Endodermal cell (in vitro differentiated cells): ENCODE measurements around the gene ADGRD1. TPM values are rescaled to one million over a fixed set of nuclear protein-coding genes. Genes with fewer than 3 reads are reported as not detected.

Source experiments
- DNase-seq: peaks from one replicate; pipeline ENCODE4 v3.0.0-alpha.2; 2017
- H3K27ac ChIP-seq: 2 replicates; pipeline ENCODE4 v1.5.1; 2013; ENCODE audit warnings: mild to moderate bottlenecking, low read depth, low read length, moderate library complexity
- H3K27me3 ChIP-seq: 2 replicates; pipeline ENCODE4 v1.6.1; 2013; ENCODE audit warnings: mild to moderate bottlenecking, low read length, moderate library complexity; ENCODE audit not compliant: insufficient read depth, control insufficient read depth, poor library complexity, severe bottlenecking
- H3K36me3 ChIP-seq: 2 replicates; pipeline ENCODE4 v1.7.0; 2013; ENCODE audit warnings: mild to moderate bottlenecking, low read length, moderate library complexity; ENCODE audit not compliant: control insufficient read depth, insufficient read depth
- H3K4me1 ChIP-seq: one replicate; pipeline ENCODE4 v1.7.0; 2013; ENCODE audit warnings: low read length; ENCODE audit not compliant: control insufficient read depth, insufficient read depth
- H3K4me3 ChIP-seq: 2 replicates; pipeline ENCODE4 v1.5.1; 2013; ENCODE audit warnings: mild to moderate bottlenecking, low read length, moderate library complexity
- H3K9ac ChIP-seq: 2 replicates; pipeline ENCODE4 v1.6.1; 2013; ENCODE audit warnings: mild to moderate bottlenecking, low read length, moderate library complexity; ENCODE audit not compliant: poor library complexity, severe bottlenecking; ENCODE audit errors: extremely low read depth
- H3K9me3 ChIP-seq: 2 replicates; pipeline ENCODE4 v1.6.1; 2013; ENCODE audit warnings: mild to moderate bottlenecking, low read length, moderate library complexity; ENCODE audit not compliant: control insufficient read depth
- H3K27ac Mint-ChIP-seq: 2 replicates; pipeline ENCODE4 v1.8.0; 2020; ENCODE audit warnings: mixed read lengths
- H3K27me3 Mint-ChIP-seq: 2 replicates; pipeline ENCODE4 v1.8.0; 2021; ENCODE audit warnings: mild to moderate bottlenecking, mixed read lengths; ENCODE audit not compliant: insufficient read depth
- H3K36me3 Mint-ChIP-seq: 2 replicates; pipeline ENCODE4 v1.8.0; 2020; ENCODE audit warnings: low read depth, mixed read lengths
- H3K4me1 Mint-ChIP-seq: 2 replicates; pipeline ENCODE4 v1.8.0; 2020; ENCODE audit warnings: mixed read lengths
- H3K4me3 Mint-ChIP-seq: 2 replicates; pipeline ENCODE4 v1.8.0; 2020; ENCODE audit warnings: mild to moderate bottlenecking, moderate library complexity, mixed read lengths
- H3K9me3 Mint-ChIP-seq: 2 replicates; pipeline ENCODE4 v1.8.0; 2020; ENCODE audit warnings: mild to moderate bottlenecking, mixed read lengths
- WGBS, 2 experiments: methylation state at CpG; one replicate each; pipeline versions ENCODE4 v1.1.5 to v1.1.7; 2013; ENCODE audit warnings: missing lambda C conversion rate in 2 of 2, mixed read lengths in 1 of 2; ENCODE audit not compliant: insufficient coverage in 1 of 2, insufficient read length in 1 of 2; 5-methylcytosine and 5-hydroxymethylcytosine counted together
- total RNA-seq, 2 donors: library from RNA; stranded (reverse); fragmentation: NEBNext Ultra II Directional in 1 of 2; extraction: Animal tissue kit (Norgen Biotek cat#: 25700) in 1 of 2; gene quantifications; 2 replicates in 1 of 2; 3 replicates in 1 of 2; pipeline ENCODE4 v1.2.1, GENCODE V29; 2021
- TF ChIP-seq, protein P1 (sequence below): fragments of 200-600 bp; sonication (generic); conservative IDR thresholded peaks from 2 replicates; pipeline ENCODE4 v1.5.0; 2021; ENCODE audit warnings: antibody characterized with exemption, mild to moderate bottlenecking

Gene ADGRD1
- total RNA-seq, 2 donors from 2014 or later, result 1.3 to 2.9 TPM

DNA sequence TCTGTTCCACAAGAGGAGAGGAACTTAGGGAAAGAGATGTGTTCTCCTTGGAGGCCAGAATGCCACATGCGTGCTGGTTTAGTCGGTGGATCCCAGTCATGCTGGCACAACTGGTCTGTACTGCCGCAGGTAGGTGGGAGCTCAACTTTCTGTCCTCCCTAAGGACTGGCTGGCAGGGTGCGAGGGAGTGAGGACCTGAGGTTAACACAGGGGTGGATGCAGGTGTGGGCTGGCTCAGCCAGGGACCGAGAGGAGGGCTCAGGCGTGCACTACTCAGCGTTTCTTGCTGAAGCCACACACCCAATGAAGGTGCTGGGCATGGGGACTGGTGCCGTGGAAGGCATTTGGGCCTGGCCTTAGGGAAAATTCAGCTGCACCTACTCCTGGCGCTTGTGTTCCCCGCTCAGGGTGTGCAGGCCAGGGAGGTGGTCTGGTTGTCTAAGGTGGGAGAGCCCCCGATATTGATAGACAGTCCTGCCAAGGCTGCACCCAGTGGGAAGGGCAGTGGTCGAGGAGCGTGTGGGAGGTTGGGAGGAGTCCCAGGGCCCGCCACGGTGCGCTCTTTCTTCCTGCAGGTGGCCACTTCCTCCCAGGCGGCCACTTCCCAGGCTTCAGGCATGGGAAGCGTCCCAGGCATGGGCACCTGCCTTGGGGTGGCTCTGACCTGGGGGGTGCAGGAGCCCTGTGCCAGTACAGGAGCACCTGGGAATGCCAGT is 138.4 kb downstream of the ADGRD1 start:
- Mint-ChIP-seq H3K36me3 (no peaks in the 10 kb centered on the region), H3K4me1 (no peaks in the 10 kb centered on the region), H3K27me3 (no peaks in the 10 kb centered on the region), H3K27ac (no peak overlapping the region), H3K9me3 (no peaks in the 10 kb centered on the region), H3K4me3 (no peak overlapping the region)
- Histone ChIP-seq H3K9me3 (no peaks in the 10 kb centered on the region), H3K4me1 (no peaks in the 10 kb centered on the region), H3K27me3 (no peaks in the 10 kb centered on the region), H3K27ac (no peak overlapping the region), H3K4me3 (no peak overlapping the region), H3K36me3 (no peaks in the 10 kb centered on the region), H3K9ac (no peak overlapping the region)
- 85 to 87% methylated on average over 6 to 18 of the region's 18 CpGs for WGBS, 2 experiments
- peak; percentile 38 for DNase-seq
- TF ChIP-seq, protein P1, sequence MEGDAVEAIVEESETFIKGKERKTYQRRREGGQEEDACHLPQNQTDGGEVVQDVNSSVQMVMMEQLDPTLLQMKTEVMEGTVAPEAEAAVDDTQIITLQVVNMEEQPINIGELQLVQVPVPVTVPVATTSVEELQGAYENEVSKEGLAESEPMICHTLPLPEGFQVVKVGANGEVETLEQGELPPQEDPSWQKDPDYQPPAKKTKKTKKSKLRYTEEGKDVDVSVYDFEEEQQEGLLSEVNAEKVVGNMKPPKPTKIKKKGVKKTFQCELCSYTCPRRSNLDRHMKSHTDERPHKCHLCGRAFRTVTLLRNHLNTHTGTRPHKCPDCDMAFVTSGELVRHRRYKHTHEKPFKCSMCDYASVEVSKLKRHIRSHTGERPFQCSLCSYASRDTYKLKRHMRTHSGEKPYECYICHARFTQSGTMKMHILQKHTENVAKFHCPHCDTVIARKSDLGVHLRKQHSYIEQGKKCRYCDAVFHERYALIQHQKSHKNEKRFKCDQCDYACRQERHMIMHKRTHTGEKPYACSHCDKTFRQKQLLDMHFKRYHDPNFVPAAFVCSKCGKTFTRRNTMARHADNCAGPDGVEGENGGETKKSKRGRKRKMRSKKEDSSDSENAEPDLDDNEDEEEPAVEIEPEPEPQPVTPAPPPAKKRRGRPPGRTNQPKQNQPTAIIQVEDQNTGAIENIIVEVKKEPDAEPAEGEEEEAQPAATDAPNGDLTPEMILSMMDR, result no peak

DNA sequence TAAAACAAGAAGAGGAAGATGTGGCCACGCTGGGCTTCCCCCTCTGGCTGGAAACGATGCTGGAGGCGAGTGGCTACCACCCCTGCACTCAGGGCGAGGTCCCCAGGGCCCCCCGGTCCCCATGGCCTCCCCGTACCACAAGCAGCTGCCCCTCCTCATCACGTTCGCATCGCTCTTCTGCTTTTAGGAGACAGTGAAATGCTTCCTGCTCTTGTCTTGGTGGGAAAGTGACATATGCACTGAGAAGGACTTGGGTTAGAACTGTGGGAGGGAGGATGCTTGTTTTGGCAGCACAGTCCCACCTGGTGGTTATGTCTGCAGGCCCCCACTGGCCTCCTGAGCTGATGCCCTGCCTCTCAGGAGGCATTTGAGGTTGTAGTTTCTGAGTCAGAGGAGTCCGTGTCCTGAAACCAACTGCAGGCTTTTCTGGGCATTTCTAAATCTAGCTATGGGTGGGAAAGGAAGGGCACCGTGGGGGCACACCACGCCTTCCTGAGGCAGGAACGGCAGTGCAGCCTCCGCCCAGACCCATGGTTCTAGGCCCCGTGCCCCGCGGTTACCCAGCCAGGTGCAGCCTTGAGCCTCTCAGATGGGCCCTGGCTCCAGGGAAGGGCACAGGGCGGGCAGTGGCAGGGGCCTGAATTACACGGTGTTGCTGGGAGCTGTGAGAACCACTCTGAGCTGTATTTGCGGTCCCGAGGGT is 139.3 kb downstream of the ADGRD1 start:
- H3K4me3 ChIP-seq, result no peak overlapping the region
- H3K27me3 Mint-ChIP-seq, result no peaks in the 10 kb centered on the region
- H3K9me3 ChIP-seq, result no peaks in the 10 kb centered on the region
- H3K27me3 ChIP-seq, result no peaks in the 10 kb centered on the region
- no peak overlapping the region for H3K27ac Mint-ChIP-seq
- 88 to 92% methylated on average over 9 to 21 of the region's 21 CpGs for WGBS, 2 experiments
- H3K36me3 Mint-ChIP-seq, result no peaks in the 10 kb centered on the region
- no peak overlapping the region for H3K27ac ChIP-seq
- no peak overlapping the region for H3K9ac ChIP-seq
- DNase-seq, result peak; percentile 44
- no peaks in the 10 kb centered on the region for H3K4me1 ChIP-seq
- no peaks in the 10 kb centered on the region for H3K9me3 Mint-ChIP-seq
- H3K4me1 Mint-ChIP-seq, result no peaks in the 10 kb centered on the region
- no peak overlapping the region for H3K4me3 Mint-ChIP-seq
- no peaks in the 10 kb centered on the region for H3K36me3 ChIP-seq
- TF ChIP-seq, protein P1, result no peak

DNA sequence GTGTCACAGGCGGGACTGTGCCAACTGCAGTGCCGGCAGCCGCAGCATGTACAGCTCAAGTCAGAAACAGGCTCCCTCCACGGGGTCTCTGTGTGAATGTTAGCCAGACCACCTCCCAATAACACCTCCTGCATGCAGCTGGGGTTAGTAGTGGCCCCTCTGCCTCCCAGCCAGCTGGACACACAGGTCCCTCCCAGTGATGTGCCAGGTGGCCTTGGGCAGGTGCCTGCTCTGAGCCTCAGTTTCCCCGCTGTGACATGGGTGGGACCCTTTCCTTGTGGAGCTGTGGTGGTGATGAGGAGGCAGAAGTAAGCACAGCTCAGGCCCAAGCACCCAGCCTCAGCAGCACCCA is 139.9 kb downstream of the ADGRD1 start:
- no peaks in the 10 kb centered on the region for H3K4me1 Mint-ChIP-seq
- Histone ChIP-seq H3K27ac (no peak overlapping the region), H3K4me1 (no peaks in the 10 kb centered on the region), H3K36me3 (no peaks in the 10 kb centered on the region), H3K9me3 (no peaks in the 10 kb centered on the region), H3K27me3 (no peaks in the 10 kb centered on the region), H3K9ac (no peak overlapping the region), H3K4me3 (no peak overlapping the region)
- 63 to 91% methylated on average over 1 to 5 of the region's 5 CpGs for WGBS, 2 experiments
- TF ChIP-seq, protein P1, result no peak
- no peaks in the 10 kb centered on the region for H3K9me3 Mint-ChIP-seq
- H3K36me3 Mint-ChIP-seq, result no peaks in the 10 kb centered on the region
- no peak overlapping the region for H3K4me3 Mint-ChIP-seq
- no peaks in the 10 kb centered on the region for H3K27me3 Mint-ChIP-seq
- no peak for DNase-seq
- no peak overlapping the region for H3K27ac Mint-ChIP-seq
